Activated CD4-positive, alpha-beta memory T cell treated with anti-CD3 and anti-CD28 coated beads for 36 hours (primary cell): ENCODE data around the gene MARS1. TPM values are rescaled to one million over a fixed set of nuclear protein-coding genes. Genes with fewer than 3 reads are reported as not detected.

Experiments used
- CTCF ChIA-PET: fragments of 350-600 bp; sonication (Branson Sonifier 250); formaldehyde crosslinking; loops from one replicate; lab custom pipeline; 2021; ENCODE audit warnings: antibody characterized with exemption, inconsistent platforms; lab: Charles Lee
- POLR2A ChIA-PET: fragments of 350-600 bp; sonication (Branson Sonifier 250); formaldehyde crosslinking; loops from one replicate; lab custom pipeline; 2021; ENCODE audit warnings: antibody characterized with exemption; lab: Charles Lee
- DNase-seq: peaks from one replicate; pipeline ENCODE4 v3.0.0-alpha.2; 2020
- H3K27ac Mint-ChIP-seq: one replicate; pipeline ENCODE4 v1.8.0; 2021; ENCODE audit warnings: mixed read lengths
- H3K27me3 Mint-ChIP-seq: one replicate; pipeline ENCODE4 v1.8.0; 2021; ENCODE audit warnings: mixed read lengths
- H3K36me3 Mint-ChIP-seq: one replicate; pipeline ENCODE4 v1.8.0; 2021; ENCODE audit warnings: mixed read lengths
- H3K4me1 Mint-ChIP-seq: one replicate; pipeline ENCODE4 v1.8.0; 2021; ENCODE audit warnings: low read depth, mixed read lengths
- H3K4me3 Mint-ChIP-seq: one replicate; pipeline ENCODE4 v1.8.0; 2021; ENCODE audit warnings: mild to moderate bottlenecking, mixed read lengths
- H3K9me3 Mint-ChIP-seq: one replicate; pipeline ENCODE4 v1.8.0; 2021; ENCODE audit warnings: mixed read lengths
- intact Hi-C: fragments of 100-400 bp; cut with micrococcal nuclease; formaldehyde crosslinking; loops from one replicate; pipeline ENCODE4 v1.15.1; 2023
- total RNA-seq, 2 experiments: library from RNA; stranded (reverse); gene quantifications; one replicate each; pipeline ENCODE4 v1.2.3, GENCODE V29; 2021

Gene MARS1
- total RNA-seq, 2 experiments from 2014 or later = 354 to 364 TPM

- peaks cover 47% of the 10 kb centered on the region for H3K4me1 Mint-ChIP-seq
Measured at GRCh38 chr12:57459055-57459749, 28.7 kb upstream of the MARS1 start.

GRCh38 chr12:57459750-57460467 is 28.0 kb upstream of the MARS1 start, which contains the start of gene GLI1:
Gene GLI1, plus strand, starts transcription at chr12:57459785. Its CDS starts 3,907 bp downstream, at chr12:57463692.
- POLR2A ChIA-PET = interaction anchor here (0.5 to 2.4 kb wide), 3 partner anchors 17 to 208 kb away, joined by 3 to 10 read pairs (median 3); no protein-coding TSS in a partner anchor
- Mint-ChIP-seq H3K9me3 (no peaks in the 10 kb centered on the region), H3K4me1 (peaks cover 51% of the 10 kb centered on the region)

More at GRCh38 chr12:57459055-57459749, 28.7 kb upstream of the MARS1 start:
- peaks cover 5% of the 10 kb centered on the region for H3K27me3 Mint-ChIP-seq
- peak; percentile 96 for DNase-seq
- H3K4me3 Mint-ChIP-seq = peak overlapping the region; percentile 89
- H3K9me3 Mint-ChIP-seq = no peaks in the 10 kb centered on the region
- ChIA-PET POLR2A (interaction anchor here (0.5 to 2.4 kb wide), 4 partner anchors 18 to 207 kb away, joined by 3 to 10 read pairs (median 3); no protein-coding TSS in a partner anchor), CTCF (interaction anchor here (0.6 to 2.4 kb wide), 61 partner anchors 9 to 429 kb away, joined by 3 to 31 read pairs (median 4); partner anchors contain the start of genes ARHGAP9, B4GALNT1, DCTN2 and INHBC)
- H3K27ac Mint-ChIP-seq = peak overlapping the region; percentile 92
- intact Hi-C loops = loop anchor here (1.0 to 5.0 kb wide), 3 partner anchors 61 to 246 kb away; partner anchors contain the start of gene DDIT3
- no peaks in the 10 kb centered on the region for H3K36me3 Mint-ChIP-seq

GRCh38 chr12:57460468-57460784 is 27.4 kb upstream of the MARS1 start:
- Mint-ChIP-seq H3K27me3 (peaks cover 5% of the 10 kb centered on the region), H3K36me3 (no peaks in the 10 kb centered on the region), H3K4me1 (peaks cover 51% of the 10 kb centered on the region), H3K4me3 (peak overlapping the region; percentile 60), H3K9me3 (no peaks in the 10 kb centered on the region), H3K27ac (no peak overlapping the region)
- intact Hi-C loops = no loop called here
- DNase-seq = peak; percentile 34
- ChIA-PET POLR2A (interaction anchor here (2.4 kb wide), 1 partner anchor 17 kb away, joined by 10 read pairs; no protein-coding TSS in a partner anchor), CTCF (interaction anchor here (0.6 to 6.5 kb wide), 8 partner anchors 7 to 153 kb away, joined by 3 to 47 read pairs (median 6); partner anchors contain the start of genes INHBC and INHBE)

More at GRCh38 chr12:57459750-57460467, 28.0 kb upstream of the MARS1 start, which contains the start of gene GLI1:
- CTCF ChIA-PET = interaction anchor here (0.6 to 2.7 kb wide), 38 partner anchors 9 to 282 kb away, joined by 3 to 31 read pairs (median 6); partner anchors contain the start of genes ARHGAP9, B4GALNT1, DCTN2 and INHBC
- Mint-ChIP-seq H3K36me3 (no peaks in the 10 kb centered on the region), H3K27me3 (peaks cover 5% of the 10 kb centered on the region), H3K27ac (peak within 1 kb of the TSS; percentile 92), H3K4me3 (peak within 1 kb of the TSS; percentile 89)
- no peak for DNase-seq
- intact Hi-C loops = loop anchor here (1.0 to 5.0 kb wide), 3 partner anchors 60 to 247 kb away; partner anchors contain the start of gene DDIT3

- intact Hi-C loops = no loop called here
- Mint-ChIP-seq H3K4me3 (peak overlapping the region; percentile 80), H3K36me3 (no peaks in the 10 kb centered on the region), H3K4me1 (peaks cover 48% of the 10 kb centered on the region), H3K9me3 (no peaks in the 10 kb centered on the region), H3K27me3 (peaks cover 5% of the 10 kb centered on the region), H3K27ac (no peak overlapping the region)
- ChIA-PET CTCF (interaction anchor here (0.6 to 6.5 kb wide), 8 partner anchors 7 to 154 kb away, joined by 3 to 47 read pairs (median 6); partner anchors contain the start of gene INHBE), POLR2A (interaction anchor here (0.6 to 2.4 kb wide), 2 partner anchors 16 to 324 kb away, joined by 3 to 10 read pairs; no protein-coding TSS in a partner anchor)
- no peak for DNase-seq
Measured at GRCh38 chr12:57460841-57461275, 27.0 kb upstream of the MARS1 start.

- Mint-ChIP-seq H3K36me3 (no peaks in the 10 kb centered on the region), H3K4me3 (peak overlapping the region; percentile 80), H3K27me3 (peaks cover 4% of the 10 kb centered on the region), H3K9me3 (no peaks in the 10 kb centered on the region), H3K27ac (no peak overlapping the region), H3K4me1 (peaks cover 44% of the 10 kb centered on the region)
- peak; percentile 47 for DNase-seq
- intact Hi-C loops = no loop called here
- ChIA-PET CTCF (interaction anchor here (1.0 to 6.5 kb wide), 11 partner anchors 8 to 232 kb away, joined by 3 to 47 read pairs (median 7); partner anchors contain the start of genes INHBE and SHMT2), POLR2A (interaction anchor here (0.6 to 1.4 kb wide), 3 partner anchors 11 to 323 kb away, joined by 3 read pairs; no protein-coding TSS in a partner anchor)
Measured at GRCh38 chr12:57461276-57461916, 26.5 kb upstream of the MARS1 start.

- CTCF ChIA-PET = interaction anchor here (0.6 to 6.5 kb wide), 17 partner anchors 8 to 232 kb away, joined by 3 to 47 read pairs (median 5); partner anchors contain the start of genes ARHGAP9, INHBE and SHMT2
Measured at GRCh38 chr12:57461917-57462250, 26.0 kb upstream of the MARS1 start.

GRCh38 chr12:57462251-57462911 is 25.5 kb upstream of the MARS1 start:
- ChIA-PET POLR2A (interaction anchor here (0.9 to 1.4 kb wide), 2 partner anchors 9 to 15 kb away, joined by 3 read pairs; no protein-coding TSS in a partner anchor), CTCF (interaction anchor here (0.6 to 6.5 kb wide), 18 partner anchors 9 to 249 kb away, joined by 3 to 47 read pairs (median 5); partner anchors contain the start of genes ARHGAP9, INHBE and SHMT2)
- H3K9me3 Mint-ChIP-seq = no peaks in the 10 kb centered on the region
- peaks cover 4% of the 10 kb centered on the region for H3K27me3 Mint-ChIP-seq
- H3K4me1 Mint-ChIP-seq = peaks cover 44% of the 10 kb centered on the region
- H3K36me3 Mint-ChIP-seq = peaks cover 5% of the 10 kb centered on the region
- DNase-seq = peak; percentile 94
- intact Hi-C loops = loop anchor here (1.0 kb wide), 2 partner anchors 14 to 182 kb away; no protein-coding TSS in a partner anchor
- H3K27ac Mint-ChIP-seq = peak overlapping the region; percentile 40
- H3K4me3 Mint-ChIP-seq = peak overlapping the region; percentile 80

More at GRCh38 chr12:57461917-57462250, 26.0 kb upstream of the MARS1 start:
- Mint-ChIP-seq H3K4me1 (peaks cover 44% of the 10 kb centered on the region), H3K27me3 (peaks cover 4% of the 10 kb centered on the region), H3K4me3 (peak overlapping the region; percentile 80), H3K36me3 (peaks cover 1% of the 10 kb centered on the region), H3K27ac (no peak overlapping the region), H3K9me3 (no peaks in the 10 kb centered on the region)
- POLR2A ChIA-PET = interaction anchor here (0.7 to 1.4 kb wide), 2 partner anchors 10 to 15 kb away, joined by 3 read pairs; no protein-coding TSS in a partner anchor
- peak; percentile 21 for DNase-seq
- intact Hi-C loops = loop anchor here (1.0 kb wide), 2 partner anchors 14 to 182 kb away; no protein-coding TSS in a partner anchor

GRCh38 chr12:57462912-57463253 is 25.0 kb upstream of the MARS1 start:
- H3K27me3 Mint-ChIP-seq = peaks cover 4% of the 10 kb centered on the region
- no peak for DNase-seq
- H3K27ac Mint-ChIP-seq = peak overlapping the region; percentile 40
- ChIA-PET POLR2A (interaction anchor here (0.9 to 1.4 kb wide), 2 partner anchors 9 to 14 kb away, joined by 3 read pairs; no protein-coding TSS in a partner anchor), CTCF (interaction anchor here (0.8 to 6.5 kb wide), 14 partner anchors 8 to 250 kb away, joined by 3 to 47 read pairs (median 4); partner anchors contain the start of gene INHBE)
- peaks cover 8% of the 10 kb centered on the region for H3K36me3 Mint-ChIP-seq
- H3K4me1 Mint-ChIP-seq = peaks cover 44% of the 10 kb centered on the region
- peak overlapping the region; percentile 80 for H3K4me3 Mint-ChIP-seq
- intact Hi-C loops = loop anchor here (1.0 kb wide), 2 partner anchors 13 to 183 kb away; no protein-coding TSS in a partner anchor
- H3K9me3 Mint-ChIP-seq = no peaks in the 10 kb centered on the region

GRCh38 chr12:57464569-57464968 is 23.3 kb upstream of the MARS1 start:
- DNase-seq = no peak
- H3K4me1 Mint-ChIP-seq = peaks cover 37% of the 10 kb centered on the region
- ChIA-PET CTCF (interaction anchor here (6.5 kb wide), 1 partner anchor 11 kb away, joined by 47 read pairs; the partner anchor contains the start of gene INHBE), POLR2A (no interaction called here)
- no peak overlapping the region for H3K27ac Mint-ChIP-seq
- peaks cover 19% of the 10 kb centered on the region for H3K36me3 Mint-ChIP-seq
- H3K27me3 Mint-ChIP-seq = peaks cover 4% of the 10 kb centered on the region
- intact Hi-C loops = no loop called here
- H3K4me3 Mint-ChIP-seq = no peak overlapping the region
- H3K9me3 Mint-ChIP-seq = no peaks in the 10 kb centered on the region
